Cardiac muscle cell (in vitro differentiated cells and primary cell): ENCODE results near the gene PROX2. TPM values are rescaled to one million over a fixed set of nuclear protein-coding genes. Genes with fewer than 3 reads are reported as not detected.

Experiments
- DNase-seq, 2 donors: peaks; one replicate each; pipeline versions ENCODE4 v3.0.0 to v3.0.0-alpha.2; 2010 to 2017; ENCODE audit warnings: low read depth in 1 of 2, low spot score in 1 of 2
- H3K27ac ChIP-seq: fragments of 200-600 bp; sonication (generic); 2 replicates; pipeline ENCODE4 v1.5.1; 2016
- H3K27me3 ChIP-seq: fragments of 200-600 bp; sonication (generic); 2 replicates; pipeline ENCODE4 v1.6.0; 2016; ENCODE audit warnings: control low read depth
- H3K36me3 ChIP-seq: fragments of 200-600 bp; sonication (generic); 2 replicates; pipeline ENCODE4 v1.5.1; 2016; ENCODE audit warnings: control low read depth
- H3K4me1 ChIP-seq: fragments of 200-600 bp; sonication (generic); 2 replicates; pipeline ENCODE4 v1.8.1; 2017; ENCODE audit warnings: low read depth, mild to moderate bottlenecking, mixed run types
- H3K4me3 ChIP-seq: fragments of 200-600 bp; sonication (generic); 2 replicates; pipeline ENCODE4 v1.5.1; 2016; ENCODE audit warnings: mild to moderate bottlenecking
- H3K9me3 ChIP-seq: fragments of 200-600 bp; sonication (generic); 2 replicates; pipeline ENCODE4 v1.5.1; 2017; ENCODE audit warnings: low read depth, mild to moderate bottlenecking, control low read depth
- CTCF ChIP-seq: IDR thresholded peaks from 2 replicates; pipeline ENCODE4 v1.5.1; 2012; ENCODE audit warnings: low read depth, mild to moderate bottlenecking, low read length
- polyA plus RNA-seq: library from polyadenylated mRNA; unstranded; fragments of >200 nt; fragmentation: Nextera tagmentation; extraction: Ambion mirVana; gene quantifications from 2 replicates; pipeline ENCODE4 v1.2.1, GENCODE V29; 2016
- total RNA-seq: library from RNA; depleted of rRNA; stranded (reverse); fragments of >200 nt; gene quantifications from 2 replicates; pipeline ENCODE4 v1.2.3, GENCODE V29; 2016

PROX2 gene
- total and polyA plus RNA-seq, 2 experiments from 2014 or later: 0.75 TPM; not detected in 1

GRCh38 chr14:74893614-74894091 is 17.7 kb upstream of the PROX2 start:
- TF ChIP-seq CTCF: no peak
- Histone ChIP-seq H3K36me3 (peaks cover 83% of the 10 kb centered on the region), H3K4me1 (no peaks in the 10 kb centered on the region), H3K27me3 (no peaks in the 10 kb centered on the region), H3K9me3 (no peaks in the 10 kb centered on the region), H3K4me3 (no peak overlapping the region), H3K27ac (no peak overlapping the region)
- DNase-seq: no peak

GRCh38 chr14:74892745-74893144 is 16.8 kb upstream of the PROX2 start:
- Histone ChIP-seq H3K27me3 (no peaks in the 10 kb centered on the region), H3K4me1 (no peaks in the 10 kb centered on the region), H3K36me3 (peaks cover 75% of the 10 kb centered on the region), H3K9me3 (no peaks in the 10 kb centered on the region), H3K27ac (no peak overlapping the region), H3K4me3 (no peak overlapping the region)
- DNase-seq: no peak
- no peak for TF ChIP-seq CTCF

- Histone ChIP-seq H3K4me3 (no peak overlapping the region), H3K9me3 (no peaks in the 10 kb centered on the region), H3K27me3 (no peaks in the 10 kb centered on the region), H3K27ac (no peak overlapping the region), H3K36me3 (peaks cover 66% of the 10 kb centered on the region), H3K4me1 (no peaks in the 10 kb centered on the region)
- TF ChIP-seq CTCF: no peak
- peak in 1 of 2 donors; percentile 40 for DNase-seq
Measured at GRCh38 chr14:74891870-74892269, 15.9 kb upstream of the PROX2 start.

GRCh38 chr14:74890262-74890661 is 14.3 kb upstream of the PROX2 start:
- no peak for DNase-seq
- Histone ChIP-seq H3K4me1 (peaks cover 5% of the 10 kb centered on the region), H3K4me3 (no peak overlapping the region), H3K27me3 (no peaks in the 10 kb centered on the region), H3K36me3 (peaks cover 55% of the 10 kb centered on the region), H3K27ac (no peak overlapping the region), H3K9me3 (no peaks in the 10 kb centered on the region)
- no peak for TF ChIP-seq CTCF

- no peak for DNase-seq
- peaks cover 37% of the 10 kb centered on the region for H3K36me3 ChIP-seq
- no peaks in the 10 kb centered on the region for H3K27me3 ChIP-seq
- H3K4me3 ChIP-seq: no peak overlapping the region
- no peaks in the 10 kb centered on the region for H3K9me3 ChIP-seq
- no peak for TF ChIP-seq CTCF
- peak overlapping the region; percentile 39 for H3K27ac ChIP-seq
- H3K4me1 ChIP-seq: peaks cover 12% of the 10 kb centered on the region
Measured at GRCh38 chr14:74888164-74889158, 12.5 kb upstream of the PROX2 start.
